GM12872 (cell line): ENCODE measurements around the gene NRG2.

Source experiments
- TF ChIP-seq, protein P1 (sequence below): IDR thresholded peaks from 3 replicates; pipeline ENCODE4 v1.5.1; 2011; ENCODE audit warnings: low read depth, mild to moderate bottlenecking, low read length, moderate library complexity; ENCODE audit not compliant: insufficient read depth

The NRG2 gene

DNA sequence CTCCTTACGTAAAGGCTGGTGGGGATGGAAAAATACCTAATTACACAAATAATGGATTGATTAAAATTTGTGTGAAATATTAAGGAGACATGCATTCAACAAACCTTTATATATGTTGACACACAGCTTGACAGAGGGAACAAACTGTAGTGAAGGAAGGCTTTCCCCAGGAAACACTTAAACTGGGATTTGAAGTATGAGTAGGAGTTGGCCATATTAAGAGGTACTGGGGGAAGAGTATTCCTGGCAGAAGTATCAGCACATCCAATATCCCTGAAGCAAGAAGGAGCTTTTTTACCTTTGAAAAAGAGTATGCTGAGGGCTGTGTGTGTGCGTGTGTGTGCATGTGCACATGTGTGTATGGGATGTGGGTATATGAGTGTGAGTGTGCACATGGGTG lies 136.4 kb downstream of the NRG2 start:
- TF ChIP-seq, protein P1, sequence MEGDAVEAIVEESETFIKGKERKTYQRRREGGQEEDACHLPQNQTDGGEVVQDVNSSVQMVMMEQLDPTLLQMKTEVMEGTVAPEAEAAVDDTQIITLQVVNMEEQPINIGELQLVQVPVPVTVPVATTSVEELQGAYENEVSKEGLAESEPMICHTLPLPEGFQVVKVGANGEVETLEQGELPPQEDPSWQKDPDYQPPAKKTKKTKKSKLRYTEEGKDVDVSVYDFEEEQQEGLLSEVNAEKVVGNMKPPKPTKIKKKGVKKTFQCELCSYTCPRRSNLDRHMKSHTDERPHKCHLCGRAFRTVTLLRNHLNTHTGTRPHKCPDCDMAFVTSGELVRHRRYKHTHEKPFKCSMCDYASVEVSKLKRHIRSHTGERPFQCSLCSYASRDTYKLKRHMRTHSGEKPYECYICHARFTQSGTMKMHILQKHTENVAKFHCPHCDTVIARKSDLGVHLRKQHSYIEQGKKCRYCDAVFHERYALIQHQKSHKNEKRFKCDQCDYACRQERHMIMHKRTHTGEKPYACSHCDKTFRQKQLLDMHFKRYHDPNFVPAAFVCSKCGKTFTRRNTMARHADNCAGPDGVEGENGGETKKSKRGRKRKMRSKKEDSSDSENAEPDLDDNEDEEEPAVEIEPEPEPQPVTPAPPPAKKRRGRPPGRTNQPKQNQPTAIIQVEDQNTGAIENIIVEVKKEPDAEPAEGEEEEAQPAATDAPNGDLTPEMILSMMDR = no peak

DNA sequence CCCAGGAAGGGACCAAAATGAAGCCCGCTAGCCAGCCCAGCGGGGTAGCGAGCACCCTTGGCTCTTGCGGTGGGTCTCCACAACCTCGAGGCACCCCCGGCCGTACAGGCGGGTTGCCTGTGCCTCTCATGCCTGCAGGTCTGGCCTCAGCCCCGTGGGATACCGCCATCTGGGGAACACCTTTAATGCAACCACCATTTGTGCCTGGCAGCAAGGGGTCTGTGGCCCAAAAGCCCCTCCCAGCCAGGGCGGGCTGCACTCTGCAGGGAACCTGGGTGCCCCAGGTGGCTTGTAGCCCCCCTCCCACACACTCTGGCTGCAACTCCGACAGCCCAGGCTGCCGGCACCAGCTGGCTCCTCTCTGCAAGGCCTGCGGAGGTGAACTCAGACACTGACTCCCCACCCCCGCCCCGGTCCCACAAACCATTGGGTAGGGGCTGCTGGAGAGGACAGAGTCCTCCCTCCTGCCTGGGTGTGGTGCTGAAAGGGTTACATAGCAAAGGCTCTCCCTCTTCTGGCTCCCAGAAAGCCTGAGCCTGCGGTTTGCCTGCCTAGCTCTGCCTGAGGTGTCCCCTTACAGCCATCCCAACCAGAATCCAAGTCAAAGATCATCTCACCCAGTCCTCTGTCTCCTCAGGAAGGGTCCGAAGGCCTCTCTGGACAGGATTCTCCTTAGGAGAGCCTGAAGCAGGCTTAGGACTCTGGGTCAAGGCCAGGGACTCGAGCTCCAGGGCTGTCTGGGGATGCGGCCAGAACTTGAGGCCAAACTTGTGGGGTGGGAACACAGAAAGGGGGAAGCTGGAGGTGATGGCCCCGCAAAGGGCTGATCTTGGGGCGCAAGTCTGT lies 138.1 kb downstream of the NRG2 start:
- TF ChIP-seq, protein P1 = no peak

DNA sequence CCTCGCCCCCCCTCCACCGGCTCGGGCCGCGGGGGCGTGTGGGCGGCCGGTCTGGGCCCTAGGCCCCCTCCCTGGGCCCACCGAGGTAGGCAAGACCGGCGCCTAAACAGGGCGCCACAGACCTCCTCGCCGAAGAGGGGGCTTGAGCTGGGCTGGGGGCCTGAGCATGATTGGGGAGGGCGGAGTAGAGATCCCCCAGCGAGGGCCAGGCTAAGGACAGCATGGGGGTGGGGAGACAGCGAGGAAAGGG lies 138.6 kb downstream of the NRG2 start:
- TF ChIP-seq, protein P1 = no peak

DNA sequence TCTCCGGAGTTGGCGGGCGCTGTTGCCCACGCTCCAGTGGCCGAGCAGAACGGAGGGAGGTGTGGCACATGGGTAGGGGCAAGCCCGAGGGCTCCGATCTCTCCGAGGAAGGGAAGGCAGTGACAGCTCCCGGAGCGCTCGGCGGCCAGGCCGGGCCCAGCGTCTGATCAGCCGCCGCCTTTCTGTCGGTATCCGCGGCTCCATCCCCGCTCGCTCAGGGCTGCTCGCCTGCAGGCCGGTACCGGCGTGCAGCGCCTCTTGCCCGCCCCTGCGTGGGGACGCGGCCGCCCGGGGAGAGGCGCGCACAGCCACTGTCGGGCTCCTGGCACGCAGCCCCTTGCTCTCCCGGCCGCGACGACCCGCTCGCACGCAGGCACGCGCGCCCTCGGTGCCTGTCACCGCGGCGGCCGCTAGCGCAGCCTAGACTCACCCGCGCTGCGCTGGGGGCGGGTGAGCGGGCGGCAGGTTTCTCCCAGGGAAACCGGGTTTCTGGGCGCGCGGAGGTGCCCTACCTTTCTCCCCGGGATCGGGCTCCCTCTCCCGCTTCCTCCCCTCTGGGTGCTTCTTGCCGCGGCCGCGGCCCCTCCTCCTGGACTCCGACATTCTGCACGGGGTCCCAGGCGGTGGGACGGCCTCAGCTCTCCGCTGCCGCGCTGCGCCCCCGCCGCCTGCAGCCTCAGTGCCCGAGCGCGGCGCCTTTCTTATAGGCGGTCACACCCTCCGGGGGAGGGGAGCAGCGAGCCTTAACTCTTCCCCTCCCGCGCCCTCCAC lies 139.1 kb downstream of the NRG2 start:
- TF ChIP-seq, protein P1 = no peak

DNA sequence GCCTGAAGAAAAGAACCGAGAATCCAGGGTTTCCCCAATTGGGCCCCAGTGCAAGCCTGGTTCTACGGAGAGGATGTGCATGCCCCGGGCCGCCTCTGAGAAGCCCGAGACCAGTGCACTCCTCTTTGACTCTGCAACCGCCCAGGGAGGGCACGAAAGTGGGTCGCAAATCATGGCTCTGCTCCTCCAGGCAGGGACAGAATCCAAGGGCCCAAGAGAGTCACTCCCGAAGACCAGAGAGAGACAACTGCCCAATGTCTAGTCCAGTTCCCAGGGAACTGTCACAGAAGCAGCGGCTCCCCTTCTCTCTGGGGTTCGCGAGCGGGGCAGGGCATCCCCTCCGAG lies 139.7 kb downstream of the NRG2 start:
- TF ChIP-seq, protein P1 = no peak

DNA sequence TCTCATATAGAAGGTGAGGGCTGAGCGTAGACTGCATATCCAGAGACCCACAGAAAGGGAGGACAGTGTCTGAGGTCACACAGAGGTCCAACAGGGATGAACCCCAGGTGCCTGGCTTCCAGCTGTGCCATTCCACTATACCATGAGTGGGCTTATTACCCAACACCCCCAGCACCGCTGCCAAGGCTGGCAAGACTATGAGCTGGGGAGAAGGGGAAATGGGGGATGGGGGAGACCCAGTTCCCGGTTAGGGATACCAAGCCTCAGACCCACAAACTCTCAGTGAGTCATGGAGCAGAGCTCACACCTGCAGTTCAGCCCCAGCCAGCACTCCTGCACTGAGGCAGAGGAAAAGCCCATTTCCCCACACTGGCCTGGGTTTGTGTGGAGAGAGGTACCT lies 141.1 kb downstream of the NRG2 start:
- TF ChIP-seq, protein P1 = no peak

DNA sequence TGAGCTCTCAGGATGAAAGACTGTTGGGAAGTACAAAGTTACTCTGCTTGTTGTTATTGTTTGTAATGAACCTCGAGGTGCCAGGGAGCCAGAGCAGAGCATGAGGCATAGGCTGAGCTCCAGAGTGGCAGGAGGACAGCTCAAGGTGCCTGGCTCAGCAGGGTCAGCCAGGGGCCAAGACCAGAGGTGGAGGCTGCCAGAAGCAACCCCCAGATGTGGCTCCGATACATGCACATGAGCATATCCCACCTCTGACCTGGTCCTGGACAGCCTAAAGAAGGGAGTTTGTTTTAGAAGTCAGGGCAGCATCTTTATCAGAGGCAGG lies 141.9 kb downstream of the NRG2 start:
- TF ChIP-seq, protein P1 = no peak
